LNCaP clone FGC (cell line): ENCODE results near the gene PSMB5.

Experiments
- DNase-seq: peaks from one replicate; pipeline ENCODE4 v3.0.0-alpha.2; 2011; ENCODE audit warnings: low read depth
- H3K4me3 ChIP-seq: 2 replicates; pipeline ENCODE4 v1.5.1; 2011; ENCODE audit warnings: mild to moderate bottlenecking, low read depth, low read length, control low read depth
- TF ChIP-seq, protein P1 (sequence below): IDR thresholded peaks from 2 replicates; pipeline ENCODE4 v1.5.1; 2012; ENCODE audit warnings: mild to moderate bottlenecking; ENCODE audit not compliant: control insufficient read depth, insufficient read depth; ENCODE audit errors: extremely low read depth

The PSMB5 gene

DNA sequence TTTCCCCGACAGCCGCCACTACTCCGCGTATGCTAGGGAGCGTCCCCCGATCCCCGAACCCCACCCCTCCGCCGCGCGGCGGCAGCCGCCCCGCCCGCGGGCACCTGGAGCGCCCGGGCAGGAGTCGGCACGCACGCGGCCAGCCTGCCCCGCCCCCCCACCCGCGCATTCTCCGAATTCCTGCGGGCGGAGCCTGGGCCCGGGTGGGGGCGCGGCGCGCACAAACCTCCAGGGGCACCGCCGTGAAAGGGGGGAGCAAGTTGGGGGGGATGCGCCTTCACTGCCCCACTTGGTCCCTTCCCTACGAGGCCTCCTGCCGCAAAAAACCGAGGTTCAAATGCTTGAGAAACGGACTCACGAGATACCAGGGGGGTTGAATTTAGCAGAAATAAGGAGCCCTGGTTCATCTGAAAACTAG is 54.0 kb downstream of the PSMB5 start:
- DNase-seq, result no peak
- H3K4me3 ChIP-seq, result peak overlapping the region; percentile 88
- TF ChIP-seq, protein P1, sequence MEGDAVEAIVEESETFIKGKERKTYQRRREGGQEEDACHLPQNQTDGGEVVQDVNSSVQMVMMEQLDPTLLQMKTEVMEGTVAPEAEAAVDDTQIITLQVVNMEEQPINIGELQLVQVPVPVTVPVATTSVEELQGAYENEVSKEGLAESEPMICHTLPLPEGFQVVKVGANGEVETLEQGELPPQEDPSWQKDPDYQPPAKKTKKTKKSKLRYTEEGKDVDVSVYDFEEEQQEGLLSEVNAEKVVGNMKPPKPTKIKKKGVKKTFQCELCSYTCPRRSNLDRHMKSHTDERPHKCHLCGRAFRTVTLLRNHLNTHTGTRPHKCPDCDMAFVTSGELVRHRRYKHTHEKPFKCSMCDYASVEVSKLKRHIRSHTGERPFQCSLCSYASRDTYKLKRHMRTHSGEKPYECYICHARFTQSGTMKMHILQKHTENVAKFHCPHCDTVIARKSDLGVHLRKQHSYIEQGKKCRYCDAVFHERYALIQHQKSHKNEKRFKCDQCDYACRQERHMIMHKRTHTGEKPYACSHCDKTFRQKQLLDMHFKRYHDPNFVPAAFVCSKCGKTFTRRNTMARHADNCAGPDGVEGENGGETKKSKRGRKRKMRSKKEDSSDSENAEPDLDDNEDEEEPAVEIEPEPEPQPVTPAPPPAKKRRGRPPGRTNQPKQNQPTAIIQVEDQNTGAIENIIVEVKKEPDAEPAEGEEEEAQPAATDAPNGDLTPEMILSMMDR, result no peak

DNA sequence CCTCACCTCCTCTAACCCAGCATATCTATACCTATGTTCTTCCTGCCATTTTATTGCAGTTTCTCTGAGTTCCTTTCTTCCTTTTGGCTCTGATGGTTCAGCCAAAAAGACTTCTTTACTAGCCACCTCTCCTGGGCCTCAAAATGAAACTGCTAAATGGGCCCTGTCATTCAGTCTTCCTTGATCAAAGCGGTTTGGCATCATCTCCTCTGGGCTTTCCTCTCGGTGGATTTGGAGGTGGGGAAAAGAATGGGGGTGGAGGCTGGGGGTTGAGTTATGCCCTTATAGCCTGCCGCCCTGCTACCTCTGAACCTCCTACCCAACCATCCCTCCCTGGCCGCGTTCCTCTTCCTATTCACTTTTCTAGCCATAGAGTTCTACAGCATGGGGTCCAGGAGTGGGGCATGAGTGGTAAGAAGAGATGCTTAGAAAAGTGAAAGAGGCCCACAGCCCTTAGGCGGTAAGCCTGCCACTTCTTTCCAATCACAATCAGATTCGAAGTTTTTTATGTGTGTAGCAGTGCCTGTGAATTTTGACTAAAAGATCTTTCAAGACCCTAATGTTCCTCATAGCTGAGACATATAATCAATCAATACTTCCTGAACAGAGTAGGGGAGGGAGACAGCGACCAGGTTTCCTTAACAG is 54.8 kb downstream of the PSMB5 start:
- no peak overlapping the region for H3K4me3 ChIP-seq
- TF ChIP-seq, protein P1, result no peak
- no peak for DNase-seq

DNA sequence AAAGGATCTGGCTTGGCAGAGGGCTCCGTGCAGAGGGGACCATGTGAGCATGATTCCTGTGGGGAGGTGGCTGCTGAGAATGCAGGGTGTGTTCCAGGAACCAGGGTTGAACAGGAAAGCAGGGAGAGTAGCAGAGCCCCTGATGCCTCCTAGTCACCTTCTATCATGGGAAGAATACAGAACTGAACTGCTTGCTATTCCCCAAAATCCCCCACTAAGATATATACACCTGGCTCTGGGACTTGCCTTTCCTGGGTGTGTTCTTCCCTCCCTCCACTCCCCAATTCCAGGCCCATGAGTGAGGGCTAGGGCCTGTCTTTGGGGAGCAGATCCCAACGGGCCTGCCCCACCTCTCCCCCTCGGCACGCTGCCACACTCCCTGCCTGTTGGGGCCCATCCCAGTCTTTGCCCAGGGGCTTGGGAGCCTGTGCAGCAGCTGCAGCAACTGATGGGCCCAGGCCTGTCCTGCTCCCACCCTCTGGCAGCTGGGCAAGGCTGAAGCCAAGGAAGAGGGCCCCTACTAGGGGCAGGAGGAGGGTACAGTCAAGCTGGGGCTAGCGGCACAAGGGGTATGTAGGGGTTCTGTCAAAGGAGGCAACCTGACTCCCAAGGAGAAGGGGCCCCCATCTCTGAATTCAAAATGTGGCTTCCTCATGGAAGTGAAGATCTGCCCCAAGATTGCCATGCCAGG is 55.6 kb downstream of the PSMB5 start:
- no peak for DNase-seq
- TF ChIP-seq, protein P1, result no peak
- H3K4me3 ChIP-seq, result no peak overlapping the region

DNA sequence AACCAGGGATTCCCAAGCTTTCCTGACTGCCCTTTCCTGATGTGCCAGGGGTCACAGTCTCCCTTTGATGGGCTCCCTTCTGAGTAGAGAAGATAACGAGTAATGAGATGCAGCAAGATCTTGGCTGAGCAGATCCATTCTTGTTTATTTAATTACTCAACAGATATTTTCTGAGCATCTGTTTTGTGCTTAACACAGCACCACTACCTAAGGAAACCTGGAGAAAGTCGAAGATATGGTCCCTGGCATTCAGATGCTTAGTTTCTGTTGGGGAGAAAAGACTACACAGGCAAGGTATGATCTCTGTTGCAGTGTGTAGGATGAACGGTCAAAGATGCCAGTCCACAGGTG is 56.2 kb downstream of the PSMB5 start:
- no peak for DNase-seq
- TF ChIP-seq, protein P1, result no peak
- no peak overlapping the region for H3K4me3 ChIP-seq

DNA sequence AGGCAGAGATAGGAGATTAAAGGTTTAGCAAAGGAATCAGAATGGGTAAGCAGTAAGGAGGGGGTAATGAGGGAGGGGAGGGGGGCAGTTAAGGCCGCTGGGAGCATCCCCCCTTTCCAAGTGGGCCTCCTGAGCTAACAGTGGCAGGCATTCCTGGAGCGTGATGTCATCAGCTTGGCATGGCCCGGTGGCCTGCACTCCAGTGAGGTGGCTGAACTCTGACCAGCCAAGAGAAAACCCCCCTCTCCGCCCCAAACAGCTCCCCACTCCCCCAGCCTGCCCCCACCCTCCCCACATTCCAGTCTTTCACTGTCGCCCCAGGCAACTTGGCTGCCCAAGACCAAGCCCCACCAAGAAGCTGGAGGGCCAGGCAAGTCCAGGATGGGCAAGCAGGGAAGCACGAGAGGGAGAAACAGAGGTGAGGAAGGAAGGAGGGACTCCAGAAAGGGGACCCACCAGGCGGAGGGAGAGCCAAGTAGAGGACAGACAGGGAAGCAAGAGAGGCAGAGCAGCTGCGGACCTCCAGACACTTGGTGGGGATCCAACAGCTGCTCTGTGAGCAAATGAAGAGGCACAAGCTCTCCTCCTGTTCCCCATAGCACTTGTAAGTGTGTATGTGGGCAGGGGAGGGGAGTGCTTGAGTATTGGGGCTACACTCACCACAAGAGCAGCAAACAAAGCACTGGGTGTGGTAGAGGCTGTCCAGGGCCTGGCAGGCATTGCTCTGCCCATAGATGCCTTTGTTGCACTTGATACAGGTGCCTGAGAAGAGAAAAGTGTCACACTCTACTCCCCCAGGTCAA is 56.8 kb downstream of the PSMB5 start:
- no peak for DNase-seq
- no peak overlapping the region for H3K4me3 ChIP-seq
- TF ChIP-seq, protein P1, result no peak

DNA sequence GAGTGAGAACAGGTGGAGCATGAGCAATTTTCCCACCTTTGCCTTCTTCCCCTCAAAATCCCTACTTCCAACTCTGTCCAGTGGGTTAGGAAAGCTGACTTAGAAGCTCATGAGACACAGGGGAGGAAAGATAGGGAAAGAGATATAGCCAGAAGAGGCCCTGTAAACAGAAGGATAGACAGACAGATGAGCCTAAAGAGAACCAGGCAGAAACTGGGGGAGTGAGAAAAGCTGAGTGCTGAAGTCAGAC is 57.3 kb downstream of the PSMB5 start:
- DNase-seq, result no peak
- no peak overlapping the region for H3K4me3 ChIP-seq
- TF ChIP-seq, protein P1, result no peak
